Mesenchymal stem cell (in vitro differentiated cells and primary cell): ENCODE results near the gene CPNE5.

ENCODE experiments used
- DNase-seq: peaks from one replicate; pipeline ENCODE4 v3.0.0-alpha.2; 2013
- H2AFZ ChIP-seq: one replicate; pipeline ENCODE4 v1.6.1; 2013; ENCODE audit warnings: low read depth, mild to moderate bottlenecking, control low read depth, inconsistent platforms, low read length, moderate library complexity
- H2AK5ac ChIP-seq: 2 replicates; pipeline ENCODE4 v1.6.1; 2013; ENCODE audit warnings: low read length, moderate library complexity, mild to moderate bottlenecking, inconsistent platforms; ENCODE audit not compliant: severe bottlenecking
- H2BK120ac ChIP-seq: one replicate; pipeline ENCODE4 v1.6.1; 2013; ENCODE audit warnings: low read depth, mild to moderate bottlenecking, inconsistent platforms, low read length, moderate library complexity
- H2BK12ac ChIP-seq, 2 experiments: one replicate each; pipeline ENCODE4 v1.6.1; 2013; ENCODE audit warnings: inconsistent platforms in 2 of 2, low read length in 2 of 2, mild to moderate bottlenecking in 2 of 2, moderate library complexity in 2 of 2, control low read depth in 1 of 2
- H2BK15ac ChIP-seq: one replicate; pipeline ENCODE4 v1.6.1; 2013; ENCODE audit warnings: mild to moderate bottlenecking, low read depth, inconsistent platforms; ENCODE audit not compliant: poor library complexity, severe bottlenecking
- H2BK5ac ChIP-seq: 2 replicates; pipeline ENCODE4 v1.6.1; 2013; ENCODE audit warnings: low read depth, mild to moderate bottlenecking, low read length, control low read depth, inconsistent platforms; ENCODE audit not compliant: poor library complexity, severe bottlenecking
- H3K14ac ChIP-seq, 2 experiments: one replicate each; pipeline ENCODE4 v1.6.1; 2013; ENCODE audit warnings: inconsistent platforms in 2 of 2, low read length in 2 of 2, control low read depth in 1 of 2, mild to moderate bottlenecking in 1 of 2, moderate library complexity in 1 of 2
- H3K18ac ChIP-seq, 2 experiments: one replicate each; pipeline ENCODE4 v1.6.1; 2013; ENCODE audit warnings: inconsistent platforms in 2 of 2, low read length in 2 of 2, control low read depth in 1 of 2, low read depth in 1 of 2, mild to moderate bottlenecking in 1 of 2
- H3K23ac ChIP-seq, 2 experiments: one replicate each; pipeline ENCODE4 v1.6.1; 2013; ENCODE audit warnings: inconsistent platforms in 2 of 2, low read length in 2 of 2, mild to moderate bottlenecking in 2 of 2, moderate library complexity in 2 of 2, control low read depth in 1 of 2
- H3K27ac ChIP-seq: 2 replicates; pipeline ENCODE4 v1.5.1; 2013; ENCODE audit warnings: mild to moderate bottlenecking, moderate library complexity, low read length, control low read depth, inconsistent platforms; ENCODE audit not compliant: poor library complexity, severe bottlenecking
- H3K27me3 ChIP-seq, 2 experiments: 2 replicates each; pipeline versions ENCODE4 v1.6.1 to v1.7.0; 2013; ENCODE audit warnings: low read length in 2 of 2, mild to moderate bottlenecking in 2 of 2, moderate library complexity in 2 of 2, control low read depth in 1 of 2, inconsistent platforms in 1 of 2; ENCODE audit not compliant: control insufficient read depth in 1 of 2, insufficient read depth in 1 of 2
- H3K36me3 ChIP-seq, 2 experiments: 2 replicates each; pipeline versions ENCODE4 v1.6.1 to v1.7.0; 2013; ENCODE audit warnings: low read length in 2 of 2, control low read depth in 1 of 2, inconsistent platforms in 1 of 2, low read depth in 1 of 2, mild to moderate bottlenecking in 1 of 2; ENCODE audit not compliant: insufficient read depth in 2 of 2, control insufficient read depth in 1 of 2
- H3K4ac ChIP-seq, 2 experiments: one replicate each; pipeline ENCODE4 v1.6.1; 2013; ENCODE audit warnings: inconsistent platforms in 2 of 2, low read length in 2 of 2, mild to moderate bottlenecking in 2 of 2, moderate library complexity in 2 of 2, control low read depth in 1 of 2, low read depth in 1 of 2
- H3K4me1 ChIP-seq: 2 replicates; pipeline ENCODE4 v1.6.1; 2013; ENCODE audit warnings: low read depth, low read length, control low read depth; ENCODE audit not compliant: control insufficient read depth, insufficient read depth
- H3K4me2 ChIP-seq: 2 replicates; pipeline ENCODE4 v1.6.1; 2013; ENCODE audit warnings: low read length, mild to moderate bottlenecking, inconsistent platforms; ENCODE audit not compliant: poor library complexity, severe bottlenecking
- H3K4me3 ChIP-seq, 2 experiments: 2 replicates each; pipeline versions ENCODE4 v1.5.1 to v1.7.0; 2013; ENCODE audit warnings: low read length in 2 of 2, mild to moderate bottlenecking in 2 of 2, control low read depth in 1 of 2, low read depth in 1 of 2; ENCODE audit not compliant: insufficient read depth in 1 of 2
- H3K79me1 ChIP-seq: replicated peaks from 2 replicates; pipeline ENCODE4 v1.6.1; 2013; ENCODE audit warnings: mild to moderate bottlenecking, control low read depth, low read length, inconsistent platforms; ENCODE audit not compliant: poor library complexity, severe bottlenecking
- H3K9ac ChIP-seq: 2 replicates; pipeline ENCODE4 v1.7.0; 2013; ENCODE audit warnings: mild to moderate bottlenecking, low read length, moderate library complexity
- H3K9me3 ChIP-seq: 2 replicates; pipeline ENCODE4 v1.7.0; 2013; ENCODE audit warnings: mild to moderate bottlenecking, low read length; ENCODE audit not compliant: control insufficient read depth
- H4K8ac ChIP-seq: one replicate; pipeline ENCODE4 v1.6.1; 2013; ENCODE audit warnings: inconsistent platforms, mild to moderate bottlenecking, low read length, moderate library complexity
- H4K91ac ChIP-seq: one replicate; pipeline ENCODE4 v1.6.1; 2013; ENCODE audit warnings: mild to moderate bottlenecking, low read length, inconsistent platforms
- WGBS: methylation state at CpG from one replicate; pipeline ENCODE4 v1.1.7; 2013; ENCODE audit warnings: mixed read lengths; 5-methylcytosine and 5-hydroxymethylcytosine counted together

CPNE5 gene

GRCh38 chr6:36760685-36761435, 78.4 kb downstream of the CPNE5 start:
- Histone ChIP-seq H2BK5ac (no peak overlapping the region), H3K23ac (no peak overlapping the region), H2BK120ac (no peak overlapping the region), H4K91ac (no peak overlapping the region), H3K9ac (no peak overlapping the region), H2AK5ac (no peak overlapping the region), H3K4me3 (no peak overlapping the region), H3K4ac (no peak overlapping the region), H3K18ac (no peak overlapping the region), H3K36me3 (no peaks in the 10 kb centered on the region), H3K4me2 (no peak overlapping the region), H3K14ac (no peak overlapping the region), H2BK12ac (no peak overlapping the region), H3K27ac (no peak overlapping the region), H2BK15ac (no peak overlapping the region), H2AFZ (no peak overlapping the region), H4K8ac (no peak overlapping the region), H3K27me3 (peaks cover 12 to 34% of the 10 kb centered on the region in 2 experiments), H3K9me3 (no peaks in the 10 kb centered on the region), H3K79me1 (no peaks in the 10 kb centered on the region), H3K4me1 (peaks cover under 1% of the 10 kb centered on the region)
- DNase-seq, result no peak
- WGBS, result 90% methylated on average over 11 of the region's 11 CpGs

- no peak overlapping the region for H2BK120ac ChIP-seq
- no peak overlapping the region for H3K14ac ChIP-seq
- no peak overlapping the region for H3K4me2 ChIP-seq
- no peak overlapping the region for H2BK12ac ChIP-seq
- H4K91ac ChIP-seq, result no peak overlapping the region
- no peaks in the 10 kb centered on the region for H3K9me3 ChIP-seq
- H2BK15ac ChIP-seq, result no peak overlapping the region
- peaks cover 12 to 27% of the 10 kb centered on the region in 2 experiments for H3K27me3 ChIP-seq
- H2AFZ ChIP-seq, result no peak overlapping the region
- H2AK5ac ChIP-seq, result no peak overlapping the region
- no peak overlapping the region for H3K4ac ChIP-seq
- H3K79me1 ChIP-seq, result no peaks in the 10 kb centered on the region
- H3K27ac ChIP-seq, result no peak overlapping the region
- no peak overlapping the region for H3K23ac ChIP-seq
- 10% methylated on average over 5 of the region's 8 CpGs for WGBS
- H2BK5ac ChIP-seq, result no peak overlapping the region
- H3K36me3 ChIP-seq, result no peaks in the 10 kb centered on the region
- H3K4me3 ChIP-seq, result no peak overlapping the region
- no peak overlapping the region for H3K9ac ChIP-seq
- no peak overlapping the region for H3K18ac ChIP-seq
- no peaks in the 10 kb centered on the region for H3K4me1 ChIP-seq
- H4K8ac ChIP-seq, result no peak overlapping the region
- peak; percentile 70 for DNase-seq
Observed at GRCh38 chr6:36759148-36759759, 80.0 kb downstream of the CPNE5 start.

DNA sequence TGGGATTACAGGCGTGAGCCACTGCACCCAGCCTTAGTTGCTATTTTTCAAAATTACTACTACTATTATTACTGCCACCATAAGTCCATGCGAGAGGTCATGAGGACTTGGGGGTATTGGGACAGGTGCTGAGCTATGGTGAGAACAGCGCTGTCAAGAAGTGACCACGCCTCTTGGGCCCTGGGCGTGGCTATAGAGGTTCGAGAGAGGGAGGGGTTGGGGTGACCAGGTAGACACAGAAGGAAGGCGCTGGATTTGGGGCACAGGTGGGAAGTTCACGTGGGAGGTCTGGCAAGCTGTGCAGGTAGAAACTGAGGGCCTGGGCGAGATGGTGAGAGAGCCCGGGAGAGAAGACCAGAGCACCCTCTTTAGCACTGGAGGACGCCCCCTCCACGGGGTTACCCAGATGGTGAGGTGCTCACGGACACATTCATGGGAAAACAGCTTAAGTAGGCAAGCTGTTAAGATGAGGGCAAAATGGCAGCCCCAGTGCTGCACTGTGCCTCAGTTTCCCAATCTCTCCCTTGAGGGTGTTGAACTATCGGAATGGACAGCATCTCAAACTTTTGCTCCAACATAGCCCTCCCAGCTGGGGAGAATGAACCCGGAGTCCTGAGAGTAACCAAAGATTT, 80.6 kb downstream of the CPNE5 start:
- H3K14ac ChIP-seq, result no peak overlapping the region
- no peak overlapping the region for H3K27ac ChIP-seq
- no peak overlapping the region for H2AFZ ChIP-seq
- no peak overlapping the region for H2BK15ac ChIP-seq
- no peak overlapping the region for H4K91ac ChIP-seq
- no peak overlapping the region for H3K23ac ChIP-seq
- 61% methylated on average over 14 of the region's 15 CpGs for WGBS
- H3K4me2 ChIP-seq, result no peak overlapping the region
- H3K36me3 ChIP-seq, result no peaks in the 10 kb centered on the region
- H3K27me3 ChIP-seq, result peaks cover 12 to 25% of the 10 kb centered on the region in 2 experiments
- H2BK120ac ChIP-seq, result no peak overlapping the region
- no peak overlapping the region for H4K8ac ChIP-seq
- no peak overlapping the region for H3K9ac ChIP-seq
- no peaks in the 10 kb centered on the region for H3K4me1 ChIP-seq
- H2BK5ac ChIP-seq, result no peak overlapping the region
- DNase-seq, result no peak
- H2AK5ac ChIP-seq, result no peak overlapping the region
- no peaks in the 10 kb centered on the region for H3K9me3 ChIP-seq
- H3K4me3 ChIP-seq, result no peak overlapping the region
- H3K79me1 ChIP-seq, result no peaks in the 10 kb centered on the region
- H2BK12ac ChIP-seq, result no peak overlapping the region
- no peak overlapping the region for H3K4ac ChIP-seq
- no peak overlapping the region for H3K18ac ChIP-seq

- Histone ChIP-seq H2BK15ac (no peak overlapping the region), H2BK5ac (no peak overlapping the region), H3K79me1 (no peaks in the 10 kb centered on the region), H2BK120ac (no peak overlapping the region), H2AFZ (no peak overlapping the region), H3K23ac (no peak overlapping the region), H3K27me3 (peaks cover 12 to 24% of the 10 kb centered on the region in 2 experiments), H3K9ac (no peak overlapping the region), H4K8ac (no peak overlapping the region), H3K9me3 (no peaks in the 10 kb centered on the region), H3K4me3 (no peak overlapping the region), H3K18ac (no peak overlapping the region), H3K27ac (no peak overlapping the region), H3K4me1 (peaks cover under 1% of the 10 kb centered on the region), H2BK12ac (no peak overlapping the region), H3K14ac (no peak overlapping the region), H2AK5ac (no peak overlapping the region), H3K36me3 (no peaks in the 10 kb centered on the region), H4K91ac (no peak overlapping the region), H3K4ac (no peak overlapping the region), H3K4me2 (no peak overlapping the region)
- no peak for DNase-seq
- WGBS, result 74% methylated on average over 6 of the region's 6 CpGs
Observed at GRCh38 chr6:36757943-36758508, 81.2 kb downstream of the CPNE5 start.
